Vagina (tissue), 2 donors: ENCODE measurements around the gene FOXRED1.

Source experiments
- POLR2A ChIP-seq, 2 donors: fragments of 450-650 bp; IDR thresholded peaks; one replicate each; pipeline ENCODE4 v1.6.1; 2017; ENCODE audit warnings: antibody characterized with exemption in 2 of 2, mild to moderate bottlenecking in 2 of 2, moderate library complexity in 2 of 2
- POLR2AphosphoS5 ChIP-seq, 2 donors: sonication (generic); formaldehyde crosslinking; IDR thresholded peaks; one replicate each; pipeline ENCODE4 v1.9.0; 2017; ENCODE audit warnings: antibody characterized with exemption in 2 of 2, mild to moderate bottlenecking in 2 of 2, low read depth in 1 of 2; ENCODE audit not compliant: insufficient read depth in 1 of 2
- TF ChIP-seq, protein P1 (sequence below), 3 experiments: fragments of 450-650 bp in 2 of 3; fragments of 200-600 bp in 1 of 3; sonication (generic) in 1 of 3; IDR thresholded peaks; one replicate each; pipeline ENCODE4 v1.5.1; 2017 to 2019; ENCODE audit warnings: antibody characterized with exemption in 3 of 3, mild to moderate bottlenecking in 2 of 3, moderate library complexity in 2 of 3

DNA sequence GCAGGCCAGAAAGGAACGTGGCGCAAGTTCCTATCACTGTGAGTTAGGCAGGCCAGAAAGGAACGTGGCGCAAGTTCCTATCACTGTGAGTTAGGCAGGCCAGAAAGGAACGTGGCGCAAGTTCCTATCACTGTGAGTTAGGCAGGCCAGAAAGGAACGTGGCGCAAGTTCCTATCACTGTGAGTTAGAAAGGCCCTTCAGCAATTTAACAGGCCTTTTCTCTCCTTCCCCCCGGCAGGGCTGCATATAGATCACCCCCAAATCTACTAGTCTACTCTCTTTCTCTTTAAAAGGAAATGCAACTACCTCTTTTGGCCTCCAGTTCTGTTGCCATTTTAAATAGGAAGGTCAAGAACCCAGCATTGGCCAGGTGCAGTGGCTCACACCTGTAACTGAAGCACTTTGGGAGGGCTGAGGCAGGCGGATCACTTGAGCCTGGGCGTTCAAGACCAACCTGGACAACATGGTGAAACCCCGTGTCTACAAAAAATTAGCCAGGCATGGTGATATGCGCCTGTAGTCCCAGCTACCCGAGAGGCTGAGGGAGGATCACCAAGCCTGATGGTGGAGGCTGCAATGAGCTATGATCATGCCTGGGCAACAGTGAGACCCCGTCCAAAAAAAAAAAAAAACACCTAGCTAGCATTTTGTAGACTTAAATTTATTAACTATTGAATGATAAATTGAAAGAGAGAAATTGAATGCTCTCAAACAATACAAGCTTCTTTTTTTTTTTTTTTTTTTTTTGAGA is 42.4 kb upstream of the FOXRED1 start:
- TF ChIP-seq, protein P1, sequence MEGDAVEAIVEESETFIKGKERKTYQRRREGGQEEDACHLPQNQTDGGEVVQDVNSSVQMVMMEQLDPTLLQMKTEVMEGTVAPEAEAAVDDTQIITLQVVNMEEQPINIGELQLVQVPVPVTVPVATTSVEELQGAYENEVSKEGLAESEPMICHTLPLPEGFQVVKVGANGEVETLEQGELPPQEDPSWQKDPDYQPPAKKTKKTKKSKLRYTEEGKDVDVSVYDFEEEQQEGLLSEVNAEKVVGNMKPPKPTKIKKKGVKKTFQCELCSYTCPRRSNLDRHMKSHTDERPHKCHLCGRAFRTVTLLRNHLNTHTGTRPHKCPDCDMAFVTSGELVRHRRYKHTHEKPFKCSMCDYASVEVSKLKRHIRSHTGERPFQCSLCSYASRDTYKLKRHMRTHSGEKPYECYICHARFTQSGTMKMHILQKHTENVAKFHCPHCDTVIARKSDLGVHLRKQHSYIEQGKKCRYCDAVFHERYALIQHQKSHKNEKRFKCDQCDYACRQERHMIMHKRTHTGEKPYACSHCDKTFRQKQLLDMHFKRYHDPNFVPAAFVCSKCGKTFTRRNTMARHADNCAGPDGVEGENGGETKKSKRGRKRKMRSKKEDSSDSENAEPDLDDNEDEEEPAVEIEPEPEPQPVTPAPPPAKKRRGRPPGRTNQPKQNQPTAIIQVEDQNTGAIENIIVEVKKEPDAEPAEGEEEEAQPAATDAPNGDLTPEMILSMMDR (IDR thresholded peaks at IDR 0.05): no peak
- TF ChIP-seq POLR2A (IDR thresholded peaks at IDR 0.05): no peak
- no peak for TF ChIP-seq POLR2AphosphoS5 (IDR thresholded peaks at IDR 0.05; ENCODE audit: insufficient read depth in 1 of 2, low read depth in 1 of 2)
